ENCODE data around the gene POLQ. TPM values are rescaled to one million over a fixed set of nuclear protein-coding genes. Genes with fewer than 3 reads are reported as not detected.

The POLQ gene
- total RNA-seq, 1 experiment from 2014 or later: 12.3 TPM

DNA sequence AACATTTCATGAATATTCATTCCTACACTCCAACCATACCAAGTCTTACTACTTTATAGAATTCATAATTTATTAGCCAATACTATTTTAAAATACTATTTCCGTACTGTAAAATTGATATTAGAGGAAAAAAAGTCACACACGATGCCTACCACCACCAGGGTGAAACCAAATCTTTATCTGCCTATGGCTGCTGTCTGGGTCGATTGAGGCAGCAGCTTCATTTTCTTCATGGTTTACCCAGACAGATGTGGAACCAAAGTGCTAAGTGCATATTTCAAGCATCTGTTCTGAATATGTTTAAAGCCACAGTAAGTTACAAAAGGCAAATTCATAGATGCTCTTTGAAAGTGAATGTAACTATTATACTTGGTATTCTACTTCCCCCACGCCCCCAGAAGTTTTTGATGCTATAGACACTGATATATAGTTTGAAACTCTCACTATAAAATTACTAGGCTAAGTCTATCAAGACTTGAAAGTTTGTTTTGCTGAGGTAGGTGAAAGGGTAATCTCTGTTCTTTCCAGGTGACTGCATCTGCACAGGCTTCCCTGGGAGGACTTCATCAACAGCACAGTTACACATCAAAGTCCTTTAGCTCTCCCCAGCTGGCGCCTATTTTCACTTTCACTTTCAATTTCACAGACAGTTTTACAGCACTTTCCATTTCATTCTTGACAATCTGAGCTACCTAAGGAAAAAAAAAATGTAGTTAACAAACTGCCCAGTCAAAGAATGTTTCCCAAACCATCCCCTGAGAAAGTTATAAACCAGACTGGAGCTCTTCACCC is 113.9 kb downstream of the POLQ start:
- CTCF ChIA-PET: no interaction called here
- Histone ChIP-seq H4K20me1 (ENCODE audit: insufficient read depth) (no peaks in the 10 kb centered on the region), H3K79me2 (ENCODE audit: insufficient read depth, low read length) (no peaks in the 10 kb centered on the region), H3K4me2 (ENCODE audit: low read length) (no peak overlapping the region), H3K27me3 (ENCODE audit: insufficient read depth, low read length) (no peaks in the 10 kb centered on the region), H3K4me1 (ENCODE audit: control insufficient read depth in 1 of 2, insufficient read depth in 2 of 2, low read length in 2 of 2) (no peaks in the 10 kb centered on the region), H3K9me3 (ENCODE audit: control insufficient read depth in 1 of 2, insufficient read depth in 1 of 2, low read depth in 1 of 2, low read length in 2 of 2) (no peaks in the 10 kb centered on the region), H2AFZ (ENCODE audit: low read depth, low read length, poor library complexity, severe bottlenecking) (no peak overlapping the region), H3K9me2 (ENCODE audit: insufficient read depth) (no peaks in the 10 kb centered on the region), H3K9ac (ENCODE audit: low read length) (no peak overlapping the region), H3K4me3 (replicated peaks in 1 of 2; ENCODE audit: low read depth in 1 of 2, low read length in 2 of 2) (no peak overlapping the region), H3K36me3 (ENCODE audit: control insufficient read depth in 1 of 2, insufficient read depth in 2 of 2, low read length in 2 of 2) (peaks cover 5 to 39% of the 10 kb centered on the region in 2 experiments; a peak in 3 of 4 replicates), H3K27ac (ENCODE audit: low read depth, low read length) (no peak overlapping the region)
- TF ChIP-seq TCF7L2 (IDR thresholded peaks at IDR 0.05; ENCODE audit: borderline replicate concordance, extremely low read depth, insufficient read depth, insufficient read length) (peak; percentile 42), YY1 (IDR thresholded peaks at IDR 0.05; ENCODE audit: extremely low read depth, insufficient replicate concordance, low read depth, low read length) (no peak)
- DNase-seq (ENCODE audit: low read depth, low spot score): no peak
- intact Hi-C loops (cut with micrococcal nuclease): no loop called here
- RAD21 ChIA-PET (ENCODE audit: low non-redundant PET in 1 of 2, low total read pairs in 2 of 2, uncharacterized antibody in 2 of 2, unreplicated experiment in 2 of 2): no interaction called here
- ATAC-seq: no peak
- no TSS peak for BruUV-seq (replicated peaks)
- POLR2A ChIA-PET: no interaction called here

DNA sequence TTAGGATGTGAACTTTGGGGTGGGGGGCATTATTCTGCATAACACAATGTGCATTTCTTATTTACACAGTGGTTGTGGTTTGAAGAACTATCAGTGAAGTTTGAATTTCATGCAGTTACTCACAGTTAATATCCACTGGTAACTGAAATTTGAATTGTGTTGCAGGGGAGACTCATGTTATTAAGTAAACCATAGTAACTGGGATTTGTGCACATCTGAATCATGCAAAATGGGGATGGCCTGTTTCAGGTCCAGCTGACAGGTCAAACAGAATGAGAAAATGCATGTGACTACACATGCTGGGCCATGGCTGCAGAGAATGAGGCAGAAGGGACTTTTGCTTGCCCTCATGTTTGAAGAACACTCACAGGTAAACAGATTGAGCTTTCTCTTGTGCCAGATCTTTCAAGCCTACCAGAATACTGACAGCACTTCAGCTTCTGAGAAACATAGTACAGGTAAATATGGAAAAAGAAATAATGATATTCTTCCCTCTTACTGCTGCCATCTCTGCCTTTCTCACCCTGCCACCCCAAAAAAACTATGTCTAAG is 115.0 kb downstream of the POLQ start:
- ATAC-seq: no peak
- Histone ChIP-seq H2AFZ (ENCODE audit: low read depth, low read length, poor library complexity, severe bottlenecking) (no peak overlapping the region), H3K4me2 (ENCODE audit: low read length) (no peak overlapping the region), H3K27me3 (ENCODE audit: insufficient read depth, low read length) (no peaks in the 10 kb centered on the region), H3K9me3 (ENCODE audit: control insufficient read depth in 1 of 2, insufficient read depth in 1 of 2, low read depth in 1 of 2, low read length in 2 of 2) (no peaks in the 10 kb centered on the region), H3K9me2 (ENCODE audit: insufficient read depth) (no peaks in the 10 kb centered on the region), H3K9ac (ENCODE audit: low read length) (no peak overlapping the region), H3K4me3 (replicated peaks in 1 of 2; ENCODE audit: low read depth in 1 of 2, low read length in 2 of 2) (no peak overlapping the region), H4K20me1 (ENCODE audit: insufficient read depth) (no peaks in the 10 kb centered on the region), H3K36me3 (ENCODE audit: control insufficient read depth in 1 of 2, insufficient read depth in 2 of 2, low read length in 2 of 2) (peaks cover 5 to 30% of the 10 kb centered on the region in 2 experiments; a peak in 2 of 4 replicates), H3K27ac (ENCODE audit: low read depth, low read length) (no peak overlapping the region), H3K4me1 (ENCODE audit: control insufficient read depth in 1 of 2, insufficient read depth in 2 of 2, low read length in 2 of 2) (no peaks in the 10 kb centered on the region), H3K79me2 (ENCODE audit: insufficient read depth, low read length) (no peaks in the 10 kb centered on the region)
- intact Hi-C loops (cut with micrococcal nuclease): no loop called here
- no TSS peak for BruUV-seq (replicated peaks)
- ChIA-PET RAD21 (ENCODE audit: low non-redundant PET in 1 of 2, low total read pairs in 2 of 2, uncharacterized antibody in 2 of 2, unreplicated experiment in 2 of 2) (no interaction called here), CTCF (no interaction called here), POLR2A (no interaction called here)
- TF ChIP-seq YY1 (IDR thresholded peaks at IDR 0.05; ENCODE audit: extremely low read depth, insufficient replicate concordance, low read depth, low read length) (no peak), CEBPB (IDR thresholded peaks at IDR 0.05; ENCODE audit: low read depth) (no peak), EZH2 (IDR thresholded peaks at IDR 0.05) (no peak), RAD21 (IDR thresholded peaks at IDR 0.05; ENCODE audit: low read depth) (no peak), SP1 (IDR thresholded peaks at IDR 0.05; ENCODE audit: low read depth) (no peak), ELF1 (IDR thresholded peaks at IDR 0.05; ENCODE audit: borderline replicate concordance, low read depth) (no peak), TCF7L2 (IDR thresholded peaks at IDR 0.05; ENCODE audit: borderline replicate concordance, extremely low read depth, insufficient read depth, insufficient read length) (no peak), FOSL1 (IDR thresholded peaks at IDR 0.05; ENCODE audit: low read depth) (no peak)
- TF ChIP-seq, protein P1, sequence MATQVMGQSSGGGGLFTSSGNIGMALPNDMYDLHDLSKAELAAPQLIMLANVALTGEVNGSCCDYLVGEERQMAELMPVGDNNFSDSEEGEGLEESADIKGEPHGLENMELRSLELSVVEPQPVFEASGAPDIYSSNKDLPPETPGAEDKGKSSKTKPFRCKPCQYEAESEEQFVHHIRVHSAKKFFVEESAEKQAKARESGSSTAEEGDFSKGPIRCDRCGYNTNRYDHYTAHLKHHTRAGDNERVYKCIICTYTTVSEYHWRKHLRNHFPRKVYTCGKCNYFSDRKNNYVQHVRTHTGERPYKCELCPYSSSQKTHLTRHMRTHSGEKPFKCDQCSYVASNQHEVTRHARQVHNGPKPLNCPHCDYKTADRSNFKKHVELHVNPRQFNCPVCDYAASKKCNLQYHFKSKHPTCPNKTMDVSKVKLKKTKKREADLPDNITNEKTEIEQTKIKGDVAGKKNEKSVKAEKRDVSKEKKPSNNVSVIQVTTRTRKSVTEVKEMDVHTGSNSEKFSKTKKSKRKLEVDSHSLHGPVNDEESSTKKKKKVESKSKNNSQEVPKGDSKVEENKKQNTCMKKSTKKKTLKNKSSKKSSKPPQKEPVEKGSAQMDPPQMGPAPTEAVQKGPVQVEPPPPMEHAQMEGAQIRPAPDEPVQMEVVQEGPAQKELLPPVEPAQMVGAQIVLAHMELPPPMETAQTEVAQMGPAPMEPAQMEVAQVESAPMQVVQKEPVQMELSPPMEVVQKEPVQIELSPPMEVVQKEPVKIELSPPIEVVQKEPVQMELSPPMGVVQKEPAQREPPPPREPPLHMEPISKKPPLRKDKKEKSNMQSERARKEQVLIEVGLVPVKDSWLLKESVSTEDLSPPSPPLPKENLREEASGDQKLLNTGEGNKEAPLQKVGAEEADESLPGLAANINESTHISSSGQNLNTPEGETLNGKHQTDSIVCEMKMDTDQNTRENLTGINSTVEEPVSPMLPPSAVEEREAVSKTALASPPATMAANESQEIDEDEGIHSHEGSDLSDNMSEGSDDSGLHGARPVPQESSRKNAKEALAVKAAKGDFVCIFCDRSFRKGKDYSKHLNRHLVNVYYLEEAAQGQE (IDR thresholded peaks at IDR 0.05; ENCODE audit: low read depth): no peak
- TF ChIP-seq, protein P2, sequence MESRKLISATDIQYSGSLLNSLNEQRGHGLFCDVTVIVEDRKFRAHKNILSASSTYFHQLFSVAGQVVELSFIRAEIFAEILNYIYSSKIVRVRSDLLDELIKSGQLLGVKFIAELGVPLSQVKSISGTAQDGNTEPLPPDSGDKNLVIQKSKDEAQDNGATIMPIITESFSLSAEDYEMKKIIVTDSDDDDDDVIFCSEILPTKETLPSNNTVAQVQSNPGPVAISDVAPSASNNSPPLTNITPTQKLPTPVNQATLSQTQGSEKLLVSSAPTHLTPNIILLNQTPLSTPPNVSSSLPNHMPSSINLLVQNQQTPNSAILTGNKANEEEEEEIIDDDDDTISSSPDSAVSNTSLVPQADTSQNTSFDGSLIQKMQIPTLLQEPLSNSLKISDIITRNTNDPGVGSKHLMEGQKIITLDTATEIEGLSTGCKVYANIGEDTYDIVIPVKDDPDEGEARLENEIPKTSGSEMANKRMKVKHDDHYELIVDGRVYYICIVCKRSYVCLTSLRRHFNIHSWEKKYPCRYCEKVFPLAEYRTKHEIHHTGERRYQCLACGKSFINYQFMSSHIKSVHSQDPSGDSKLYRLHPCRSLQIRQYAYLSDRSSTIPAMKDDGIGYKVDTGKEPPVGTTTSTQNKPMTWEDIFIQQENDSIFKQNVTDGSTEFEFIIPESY (IDR thresholded peaks at IDR 0.05; ENCODE audit: extremely low read depth, insufficient replicate concordance, low read length): no peak
- DNase-seq (ENCODE audit: low read depth, low spot score): no peak
